ENCODE data around the gene FAHD2A. TPM values are rescaled to one million over a fixed set of nuclear protein-coding genes. Genes with fewer than 3 reads are reported as not detected.
"Not testable (repeated sequence)": the region's sequence is repeated elsewhere in the genome, so short reads cannot be mapped to it uniquely, and the experiment has no call there.

The FAHD2A gene
- total RNA-seq, 2 experiments from 2014 or later: 33.2 to 33.6 TPM

DNA sequence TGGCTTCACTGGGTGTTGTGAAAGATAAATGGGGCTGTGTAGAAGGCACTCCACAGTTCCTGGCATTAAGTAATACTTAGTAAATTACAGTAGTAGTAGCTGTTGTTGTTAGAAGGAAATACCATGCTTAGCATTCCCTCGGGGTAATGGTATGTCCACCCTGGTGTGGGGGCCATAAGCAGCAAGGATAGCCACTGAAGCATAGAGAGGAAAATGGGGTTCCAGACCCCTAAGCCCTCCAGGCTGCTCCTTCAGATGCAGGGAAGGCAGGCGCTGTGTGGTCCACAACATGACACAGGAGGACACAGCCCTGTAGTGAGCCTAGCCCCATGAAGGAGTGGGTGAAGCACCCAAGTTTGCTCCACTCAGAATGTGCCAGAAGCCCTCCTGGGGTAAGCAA lies 31.5 kb downstream of the FAHD2A start:
- H3K36me3 Mint-ChIP-seq, H3K4me1 Mint-ChIP-seq, DNase-seq, H3K9me3 Mint-ChIP-seq, H3K27ac Mint-ChIP-seq, H3K4me3 Mint-ChIP-seq, H3K27me3 Mint-ChIP-seq: not testable (repeated sequence)

GRCh38 chr2:95434507-95435076 lies 32.1 kb downstream of the FAHD2A start:
- not testable (repeated sequence) for H3K27ac Mint-ChIP-seq, DNase-seq, H3K4me1 Mint-ChIP-seq, H3K36me3 Mint-ChIP-seq, H3K4me3 Mint-ChIP-seq, H3K9me3 Mint-ChIP-seq, H3K27me3 Mint-ChIP-seq

GRCh38 chr2:95435162-95435871 lies 32.8 kb downstream of the FAHD2A start:
- H3K27ac Mint-ChIP-seq, H3K36me3 Mint-ChIP-seq, H3K4me3 Mint-ChIP-seq, H3K27me3 Mint-ChIP-seq, DNase-seq, H3K4me1 Mint-ChIP-seq, H3K9me3 Mint-ChIP-seq: not testable (repeated sequence)

DNA sequence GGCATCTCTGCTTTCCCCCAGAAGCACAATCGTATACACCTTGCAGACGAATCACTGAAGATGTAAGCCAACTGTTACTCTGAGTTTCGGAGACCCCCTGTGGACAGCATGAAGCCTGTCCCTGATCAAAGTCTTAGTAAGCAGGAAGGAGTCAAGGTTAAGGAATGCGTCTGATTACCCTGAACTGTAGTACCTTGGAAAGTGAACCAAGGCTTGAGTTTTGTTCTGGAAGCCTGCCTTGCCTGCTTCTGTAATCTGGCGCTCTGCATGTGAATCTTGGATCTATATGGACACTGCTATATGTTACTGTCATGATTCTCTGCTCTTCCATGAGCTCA lies 33.3 kb downstream of the FAHD2A start:
- not testable (repeated sequence) for DNase-seq, H3K27ac Mint-ChIP-seq, H3K4me3 Mint-ChIP-seq, H3K9me3 Mint-ChIP-seq, H3K36me3 Mint-ChIP-seq, H3K4me1 Mint-ChIP-seq, H3K27me3 Mint-ChIP-seq

GRCh38 chr2:95442474-95443099 lies 40.1 kb downstream of the FAHD2A start:
- not testable (repeated sequence) for H3K4me1 Mint-ChIP-seq, H3K36me3 Mint-ChIP-seq, H3K9me3 Mint-ChIP-seq, H3K4me3 Mint-ChIP-seq, DNase-seq, H3K27ac Mint-ChIP-seq, H3K27me3 Mint-ChIP-seq

DNA sequence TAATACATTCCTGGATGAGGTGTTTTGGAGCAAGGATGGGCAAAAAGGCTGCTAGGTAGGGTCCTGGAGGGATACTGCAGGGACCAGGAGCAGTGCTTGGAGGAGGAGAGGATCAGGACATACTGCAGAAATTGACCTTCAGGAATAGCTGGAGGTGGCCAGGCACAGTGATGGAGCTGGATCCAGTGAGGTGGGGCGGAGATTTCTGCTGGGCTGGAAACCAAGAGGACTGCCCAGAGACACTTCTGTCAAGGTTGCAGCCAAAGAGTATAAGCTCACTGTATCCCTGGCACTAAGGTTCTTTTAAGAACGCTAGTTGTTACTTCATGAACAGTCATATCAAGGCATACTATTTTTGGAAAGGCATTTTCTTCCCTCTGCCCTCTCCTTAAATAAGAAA lies 42.8 kb downstream of the FAHD2A start:
- not testable (repeated sequence) for H3K27ac Mint-ChIP-seq, DNase-seq, H3K36me3 Mint-ChIP-seq, H3K4me1 Mint-ChIP-seq, H3K9me3 Mint-ChIP-seq, H3K27me3 Mint-ChIP-seq, H3K4me3 Mint-ChIP-seq

DNA sequence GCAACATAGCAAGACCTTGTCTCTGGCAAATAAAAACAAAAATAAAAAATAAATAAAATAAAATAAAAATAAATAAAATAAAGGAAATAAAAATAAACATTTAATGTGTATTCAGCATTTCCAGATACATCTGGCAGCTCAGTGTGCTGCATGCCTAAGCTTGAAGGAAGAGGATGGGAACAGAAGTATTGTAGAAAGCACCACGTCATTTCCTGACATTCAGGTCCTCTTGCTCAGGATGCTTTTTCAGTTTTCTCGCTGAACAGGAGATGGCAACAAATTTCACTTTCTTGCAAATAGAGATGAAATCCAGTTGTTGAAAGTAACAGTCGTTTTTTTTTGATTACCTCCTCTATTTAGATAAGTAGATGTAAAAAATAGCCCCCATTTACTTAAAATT lies 60.8 kb downstream of the FAHD2A start:
- not testable (repeated sequence) for H3K27me3 Mint-ChIP-seq, H3K4me3 Mint-ChIP-seq, H3K4me1 Mint-ChIP-seq, H3K27ac Mint-ChIP-seq, DNase-seq, H3K9me3 Mint-ChIP-seq, H3K36me3 Mint-ChIP-seq

Other genes with a start within 250 kb of the FAHD2A start
- 1 to 10 TPM; 7.1 to 8.6 TPM for gene ZNF514, start 242.9 kb upstream of the FAHD2A start, total RNA-seq
- gene ZNF2, start 236.9 kb upstream of the FAHD2A start, total RNA-seq: 1 to 10 TPM; 2.8 to 2.9 TPM
- gene ZNF892, start 195.2 kb upstream of the FAHD2A start, total RNA-seq: 1 to 10 TPM; 3.1 to 3.3 TPM
- gene PROM2, start 128.3 kb upstream of the FAHD2A start, total RNA-seq: under 1 TPM in 1 of 2 experiments, not detected in 1; 0.30 TPM
- gene KCNIP3, start 105.4 kb upstream of the FAHD2A start, total RNA-seq: not detected
- gene TRIM43B, start 82.0 kb downstream of the FAHD2A start, total RNA-seq: not detected
- gene TRIM43, start 189.3 kb downstream of the FAHD2A start, total RNA-seq: not detected